ENCODE measurements around the gene ACRBP. TPM values are rescaled to one million over a fixed set of nuclear protein-coding genes. Genes with fewer than 3 reads are reported as not detected.
A peak's percentile ranks its signal among the peaks of the same experiment; 100 is the strongest.

ACRBP gene
- total and polyA plus RNA-seq, 5 donors = 0.50 to 2.1 (median 1.1) TPM

DNA sequence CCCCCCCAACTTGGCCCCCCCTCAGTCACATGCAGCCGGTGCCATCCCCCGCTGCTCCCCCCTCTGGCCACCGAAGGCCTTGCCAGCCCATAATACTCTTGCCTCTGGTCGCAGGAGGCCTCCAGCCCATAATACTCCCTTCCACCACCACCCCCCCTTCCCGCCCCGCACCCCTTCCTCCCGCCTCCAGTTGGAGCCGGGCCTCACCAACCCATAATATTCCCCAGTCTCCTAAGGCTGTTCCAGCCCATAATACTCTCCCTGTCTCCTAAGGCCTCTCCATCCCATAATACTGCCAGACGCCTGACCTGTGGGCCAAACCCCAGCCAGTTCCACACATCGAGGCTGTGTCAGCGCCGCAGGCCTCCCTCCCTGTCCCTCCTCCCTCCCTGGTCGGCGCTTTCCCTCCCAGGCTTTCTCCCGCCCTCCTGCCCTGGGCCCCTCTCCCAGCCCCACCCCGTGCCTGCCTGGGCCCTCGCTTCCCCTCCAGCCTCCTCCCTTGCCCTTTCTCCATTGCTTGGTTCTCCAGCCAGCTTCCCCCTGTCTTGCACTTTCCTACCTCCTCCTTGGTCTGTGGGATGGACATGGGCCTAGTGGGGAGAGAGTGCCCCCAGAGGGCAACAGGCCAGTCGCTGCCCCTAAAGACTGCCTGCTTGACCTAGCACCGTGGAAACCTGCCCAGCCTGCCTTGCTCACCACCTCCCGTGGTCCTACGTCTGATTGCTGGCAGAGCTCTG, 33.3 kb downstream of the ACRBP start:
- H3K27me3 ChIP-seq (ENCODE audit: control insufficient read depth, insufficient read depth) = no peaks in the 10 kb centered on the region
- 3% methylated on average over 21 of the region's 21 CpGs for WGBS
- H3K4me1 ChIP-seq (ENCODE audit: control insufficient read depth, insufficient read depth, low read length) = peaks cover 19% of the 10 kb centered on the region
- DNase-seq = peak; percentile 94 to 97 (median 96)
- peak; percentile 91 to 93 for ATAC-seq
- intact Hi-C loops (cut with DNase I) = loop anchor here in 3 of 4 donors (10.0 kb wide), 3 partner anchors 71 to 211 kb away; partner anchors contain the start of genes GPR162 (in 1 of the 3), P3H3 (in 1 of the 3) and ZNF384 (in 1 of the 3)
- H3K27ac ChIP-seq (ENCODE audit: low read length) = peak overlapping the region; percentile 94
- H3K9me3 ChIP-seq (ENCODE audit: control insufficient read depth, low read length) = no peaks in the 10 kb centered on the region
- H3K4me3 ChIP-seq (ENCODE audit: low read length) = no peak overlapping the region

DNA sequence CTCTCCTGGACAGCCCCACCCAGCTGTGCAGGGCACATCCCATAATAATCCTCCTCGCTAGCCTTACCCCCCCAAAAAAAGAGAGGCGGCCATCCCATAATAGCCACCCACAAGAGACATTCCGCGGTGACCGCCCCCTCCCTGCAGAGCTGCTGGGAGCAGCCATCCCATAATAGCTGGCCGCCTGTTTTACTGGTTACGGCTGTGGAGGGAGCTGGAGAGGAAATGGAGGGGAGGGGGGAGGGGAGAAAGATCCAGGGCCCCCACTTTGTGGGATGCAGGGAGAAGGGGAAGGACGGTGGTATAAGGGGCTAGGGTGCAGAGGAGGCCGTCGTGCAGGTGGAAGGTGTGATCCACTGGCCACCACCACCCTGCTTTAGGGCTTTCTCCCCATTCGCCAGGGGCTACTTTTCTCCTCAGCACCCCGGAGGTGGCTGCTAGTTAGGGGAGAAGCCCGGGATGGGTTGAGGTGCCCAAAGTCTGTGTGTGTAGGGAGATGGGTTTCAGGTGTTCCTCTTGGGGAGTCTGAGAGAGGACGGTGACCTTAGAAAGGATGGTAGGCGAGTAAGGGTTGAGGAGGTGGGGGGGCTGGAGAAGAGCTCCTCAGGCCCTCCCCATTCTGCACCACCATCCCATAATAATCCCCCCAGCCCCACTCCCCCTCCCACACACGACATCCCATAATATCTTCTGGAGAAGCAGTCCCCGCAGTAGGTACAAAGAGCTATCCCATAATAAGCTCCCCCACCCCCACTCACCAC, 34.0 kb downstream of the ACRBP start:
- Histone ChIP-seq H3K27me3 (ENCODE audit: control insufficient read depth, insufficient read depth) (no peaks in the 10 kb centered on the region), H3K27ac (ENCODE audit: low read length) (peak overlapping the region; percentile 98), H3K9me3 (ENCODE audit: control insufficient read depth, low read length) (no peaks in the 10 kb centered on the region), H3K4me1 (ENCODE audit: control insufficient read depth, insufficient read depth, low read length) (peaks cover 19% of the 10 kb centered on the region), H3K4me3 (ENCODE audit: low read length) (no peak overlapping the region)
- intact Hi-C loops (cut with DNase I) = loop anchor here in 3 of 4 donors (10.0 kb wide), 3 partner anchors 72 to 212 kb away; partner anchors contain the start of genes GPR162 (in 1 of the 3), P3H3 (in 1 of the 3) and ZNF384 (in 1 of the 3)
- ATAC-seq (peak; percentile 39), DNase-seq (peak; percentile 82 to 94 (median 92))
- WGBS = 5% methylated on average over 17 of the region's 17 CpGs

DNA sequence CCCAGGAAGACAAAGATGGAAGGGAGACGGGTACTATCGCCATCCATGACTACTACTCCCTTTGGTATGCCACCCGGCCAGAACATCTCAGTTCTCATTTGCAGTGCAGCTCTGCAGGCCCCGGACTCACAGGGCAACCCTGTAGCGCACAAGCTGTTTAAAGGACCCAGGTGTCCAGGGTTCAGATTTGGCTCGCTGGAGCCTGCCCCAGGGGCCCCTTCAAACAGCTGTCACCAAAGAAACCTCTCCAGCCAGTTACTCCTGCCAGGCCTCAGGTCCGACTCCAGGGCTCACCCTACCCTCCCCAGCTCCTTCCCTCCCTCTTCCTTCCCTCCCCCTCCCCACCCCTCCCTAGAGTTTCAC, 34.6 kb downstream of the ACRBP start:
- H3K9me3 ChIP-seq (ENCODE audit: control insufficient read depth, low read length) = no peaks in the 10 kb centered on the region
- DNase-seq (no peak), ATAC-seq (no peak)
- H3K27me3 ChIP-seq (ENCODE audit: control insufficient read depth, insufficient read depth) = no peaks in the 10 kb centered on the region
- intact Hi-C loops (cut with DNase I) = loop anchor here in 3 of 4 donors (10.0 kb wide), 3 partner anchors 72 to 212 kb away; partner anchors contain the start of genes GPR162 (in 1 of the 3), P3H3 (in 1 of the 3) and ZNF384 (in 1 of the 3)
- peak overlapping the region; percentile 43 for H3K27ac ChIP-seq (ENCODE audit: low read length)
- H3K4me3 ChIP-seq (ENCODE audit: low read length) = no peak overlapping the region
- WGBS = 34% methylated on average over 7 of the region's 7 CpGs
- H3K4me1 ChIP-seq (ENCODE audit: control insufficient read depth, insufficient read depth, low read length) = peaks cover 19% of the 10 kb centered on the region

DNA sequence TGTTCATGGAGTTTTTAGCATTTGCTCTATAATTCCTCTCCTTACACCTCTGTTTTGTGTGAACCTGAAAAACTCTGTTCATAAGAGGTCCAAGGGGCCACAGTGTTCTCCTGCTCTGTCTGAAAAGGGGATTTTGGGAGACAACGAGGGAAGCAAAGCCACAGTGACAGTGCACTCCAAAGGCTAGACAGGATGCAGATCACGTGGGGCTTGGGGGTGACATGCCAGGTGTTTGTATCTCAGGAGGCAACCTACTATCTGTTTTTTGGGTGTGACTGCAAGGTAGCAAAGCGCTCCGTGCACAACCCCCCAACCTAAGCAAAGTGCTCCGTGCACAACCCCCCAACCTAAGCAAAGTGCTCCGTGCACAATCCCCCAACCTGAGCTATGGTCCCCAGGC, 35.0 kb downstream of the ACRBP start:
- peak overlapping the region; percentile 43 for H3K27ac ChIP-seq (ENCODE audit: low read length)
- no peak for ATAC-seq
- H3K4me1 ChIP-seq (ENCODE audit: control insufficient read depth, insufficient read depth, low read length) = peaks cover 19% of the 10 kb centered on the region
- no peaks in the 10 kb centered on the region for H3K9me3 ChIP-seq (ENCODE audit: control insufficient read depth, low read length)
- DNase-seq = no peak
- WGBS = 64% methylated on average over 6 of the region's 6 CpGs
- H3K27me3 ChIP-seq (ENCODE audit: control insufficient read depth, insufficient read depth) = no peaks in the 10 kb centered on the region
- intact Hi-C loops (cut with DNase I) = loop anchor here in 3 of 4 donors (10.0 kb wide), 3 partner anchors 73 to 213 kb away; partner anchors contain the start of genes GPR162 (in 1 of the 3), P3H3 (in 1 of the 3) and ZNF384 (in 1 of the 3)
- H3K4me3 ChIP-seq (ENCODE audit: low read length) = no peak overlapping the region

DNA sequence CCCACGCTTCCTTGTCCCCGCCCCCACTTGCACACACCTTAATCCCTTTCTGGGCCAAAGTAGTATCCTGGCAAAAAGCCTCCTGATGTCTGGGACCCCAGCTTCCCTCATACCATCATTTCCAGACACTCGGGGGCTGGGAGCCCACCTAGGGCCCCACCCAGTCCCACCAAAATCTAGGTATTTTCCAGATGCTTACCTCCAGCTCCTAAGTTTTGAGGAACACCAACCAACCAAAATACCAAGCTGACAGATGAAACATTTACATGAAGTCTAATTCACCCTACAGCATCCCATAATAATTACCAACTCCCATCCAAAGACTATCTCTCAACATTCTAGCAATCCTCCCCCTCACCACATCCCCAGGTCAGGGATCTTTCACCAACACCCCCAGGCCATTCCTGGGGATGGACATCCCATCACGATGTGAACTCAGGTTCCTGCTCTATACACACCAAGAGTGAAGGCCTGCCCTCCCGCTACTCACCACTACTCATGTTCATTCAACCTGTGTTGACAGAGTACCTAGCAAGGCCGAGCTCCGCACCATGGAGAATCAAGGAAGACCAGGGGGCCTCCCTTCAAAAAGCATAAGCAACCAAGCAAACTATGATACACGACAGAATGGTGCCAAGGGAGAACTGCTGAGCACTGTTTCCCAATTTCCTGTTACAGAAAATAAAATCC, 38.5 kb downstream of the ACRBP start:
- WGBS = 51% methylated on average over 8 of the region's 8 CpGs
- no peak for ATAC-seq
- Histone ChIP-seq H3K27ac (ENCODE audit: low read length) (peak overlapping the region; percentile 40), H3K9me3 (ENCODE audit: control insufficient read depth, low read length) (no peaks in the 10 kb centered on the region), H3K4me3 (ENCODE audit: low read length) (no peak overlapping the region), H3K4me1 (ENCODE audit: control insufficient read depth, insufficient read depth, low read length) (peaks cover 21% of the 10 kb centered on the region), H3K27me3 (ENCODE audit: control insufficient read depth, insufficient read depth) (no peaks in the 10 kb centered on the region)
- intact Hi-C loops (cut with DNase I) = no loop called here
- no peak for DNase-seq

DNA sequence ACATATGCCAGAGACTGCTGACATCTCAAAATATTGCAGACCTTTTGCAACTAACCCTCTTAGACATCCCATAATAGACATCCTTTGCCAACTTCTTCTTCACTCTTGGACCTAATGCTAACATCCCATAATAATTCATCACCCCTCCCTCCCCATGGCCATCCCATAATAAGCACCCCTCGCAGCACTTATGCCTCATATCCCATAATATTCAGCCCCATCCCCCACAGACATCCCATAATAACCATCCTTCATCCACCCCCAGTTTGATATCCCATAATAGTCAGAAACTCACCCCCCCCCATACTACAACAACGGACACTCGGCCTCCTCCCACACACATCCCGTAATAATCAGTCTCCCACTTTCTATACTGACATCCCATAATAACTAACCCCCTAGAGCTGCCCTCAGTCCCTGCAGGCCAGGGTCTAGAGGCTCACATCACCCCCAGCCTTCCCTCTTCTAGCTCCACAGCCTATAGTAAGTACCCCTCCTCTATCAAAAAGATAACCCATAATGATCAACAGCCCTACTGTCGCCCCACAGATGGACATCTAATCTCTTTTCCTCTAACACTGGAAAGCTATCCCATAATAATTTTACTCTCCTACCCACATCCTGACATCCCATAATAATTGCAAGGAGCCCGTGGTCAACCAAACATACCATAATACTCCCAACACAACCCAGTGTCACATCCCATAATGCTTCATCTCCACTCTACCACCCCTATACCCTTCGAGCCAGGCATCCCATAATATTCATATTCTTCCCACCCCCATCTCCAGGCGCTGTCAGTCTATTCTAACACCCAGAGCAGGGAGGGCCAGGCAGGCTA, 39.3 kb downstream of the ACRBP start:
- ATAC-seq (peak; percentile 3 to 4), DNase-seq (peak in 2 of 3 donors; percentile 71 to 79)
- intact Hi-C loops (cut with DNase I) = no loop called here
- H3K9me3 ChIP-seq (ENCODE audit: control insufficient read depth, low read length) = no peaks in the 10 kb centered on the region
- no peak overlapping the region for H3K4me3 ChIP-seq (ENCODE audit: low read length)
- WGBS = 3% methylated on average over 8 of the region's 8 CpGs
- H3K4me1 ChIP-seq (ENCODE audit: control insufficient read depth, insufficient read depth, low read length) = peaks cover 20% of the 10 kb centered on the region
- no peaks in the 10 kb centered on the region for H3K27me3 ChIP-seq (ENCODE audit: control insufficient read depth, insufficient read depth)
- H3K27ac ChIP-seq (ENCODE audit: low read length) = peak overlapping the region; percentile 69

DNA sequence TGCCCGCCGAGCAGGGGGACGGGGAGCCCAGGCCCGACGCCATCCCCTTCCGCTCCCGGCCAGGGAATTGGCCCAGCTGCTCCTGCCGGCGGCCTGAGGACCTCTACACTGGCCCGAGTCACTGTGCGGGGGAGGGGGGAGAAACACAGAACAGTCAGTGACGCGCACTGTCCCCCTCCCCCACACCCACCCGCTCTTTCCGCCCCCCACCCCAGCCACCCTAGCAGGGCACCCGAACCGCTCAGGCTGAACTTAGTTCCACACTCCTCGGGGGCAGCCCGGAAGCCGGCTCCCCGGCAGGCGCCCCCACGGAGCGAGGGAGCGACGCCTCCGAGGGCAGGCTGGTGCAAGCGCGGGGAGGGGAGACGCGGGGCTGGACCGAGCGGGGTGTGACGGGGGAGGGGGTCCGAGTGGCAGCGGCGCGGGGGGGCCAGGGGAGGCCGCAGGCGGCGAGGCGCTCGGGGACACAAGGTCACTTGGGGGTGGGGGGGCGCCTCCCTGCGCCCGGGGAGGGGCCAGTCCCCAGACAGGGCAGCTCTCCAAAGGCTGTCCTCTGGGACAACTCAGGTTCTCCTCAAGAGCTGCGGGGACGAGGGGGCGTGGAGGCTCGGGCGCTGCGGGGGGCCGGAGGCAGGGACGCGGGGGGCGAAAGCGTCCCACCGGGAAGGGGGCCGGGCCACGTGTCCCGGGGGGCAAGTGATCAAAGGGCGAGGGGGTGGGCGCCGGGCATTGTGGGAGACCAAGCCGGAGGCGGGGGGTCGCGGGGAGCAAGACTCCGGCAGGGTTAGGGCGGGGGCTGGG, 40.7 kb downstream of the ACRBP start:
- WGBS = 1% methylated on average over 70 of the region's 70 CpGs
- no peaks in the 10 kb centered on the region for H3K27me3 ChIP-seq (ENCODE audit: control insufficient read depth, insufficient read depth)
- DNase-seq (peak; percentile 80 to 92 (median 91)), ATAC-seq (peak; percentile 54 to 61)
- intact Hi-C loops (cut with DNase I) = no loop called here
- peak overlapping the region; percentile 99 for H3K4me3 ChIP-seq (ENCODE audit: low read length)
- peak overlapping the region; percentile 97 for H3K27ac ChIP-seq (ENCODE audit: low read length)
- no peaks in the 10 kb centered on the region for H3K9me3 ChIP-seq (ENCODE audit: control insufficient read depth, low read length)
- peaks cover 11% of the 10 kb centered on the region for H3K4me1 ChIP-seq (ENCODE audit: control insufficient read depth, insufficient read depth, low read length)

DNA sequence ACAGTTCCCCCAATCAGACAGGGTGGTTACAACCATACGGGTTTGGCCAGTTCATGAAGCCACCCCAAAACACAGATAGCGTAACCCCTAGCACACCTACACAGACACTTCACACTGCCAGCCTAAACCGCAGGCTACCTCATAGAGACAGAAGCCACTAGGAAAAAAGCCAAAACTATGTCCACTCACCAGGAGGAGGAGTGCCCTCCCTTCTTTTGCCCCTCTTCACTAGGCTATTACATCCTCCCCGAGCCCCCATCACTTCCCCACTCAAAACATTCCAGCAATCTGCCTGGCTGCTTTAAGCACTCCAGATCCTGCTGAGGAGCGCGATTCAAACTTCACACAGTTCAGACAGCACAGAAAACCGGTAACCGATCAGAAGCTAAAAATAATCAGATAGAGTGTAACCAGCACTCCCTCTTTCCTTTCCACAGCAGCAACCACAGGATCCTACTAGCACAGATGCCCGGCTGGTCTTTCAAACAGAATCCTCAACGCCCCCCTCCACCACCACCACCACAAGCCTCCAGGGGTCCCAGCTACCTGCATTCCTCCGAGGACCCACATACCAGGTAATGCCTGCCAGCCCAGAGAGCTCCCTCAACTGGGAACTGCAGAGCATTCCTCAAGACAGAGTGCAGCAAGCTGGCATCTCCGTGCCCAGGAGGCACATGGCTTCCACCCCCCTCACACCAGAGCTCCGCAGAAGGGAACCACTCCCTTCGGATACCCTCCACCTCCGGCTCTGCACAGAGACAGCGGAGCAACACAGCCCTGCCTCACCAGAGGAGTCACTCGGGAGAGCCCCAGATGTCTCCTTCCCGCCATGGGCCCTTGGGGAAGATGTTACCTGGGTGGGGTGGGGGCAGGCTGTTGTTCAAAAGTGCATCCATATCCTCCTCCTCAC, 41.6 kb downstream of the ACRBP start:
- DNase-seq (peak in 1 of 3 donors; percentile 68), ATAC-seq (peak in 1 of 2 donors; percentile 2)
- Histone ChIP-seq H3K9me3 (ENCODE audit: control insufficient read depth, low read length) (no peaks in the 10 kb centered on the region), H3K4me1 (ENCODE audit: control insufficient read depth, insufficient read depth, low read length) (peaks cover 11% of the 10 kb centered on the region), H3K4me3 (ENCODE audit: low read length) (peak overlapping the region; percentile 99), H3K27ac (ENCODE audit: low read length) (peak overlapping the region; percentile 72), H3K27me3 (ENCODE audit: control insufficient read depth, insufficient read depth) (no peaks in the 10 kb centered on the region)
- intact Hi-C loops (cut with DNase I) = no loop called here
- 3% methylated on average over 18 of the region's 18 CpGs for WGBS

All from right cardiac atrium (tissue), 5 donors.